Amygdala (tissue), 56 donors: ENCODE results near the gene POLDIP2.

Experiments used
- DNase-seq, 56 donors: peaks; one replicate each; lab custom pipeline; 2025; lab: John Stamatoyannopoulos, UW

Gene POLDIP2

GRCh38 chr17:28357061-28357900, at the start of gene POLDIP2:
Gene POLDIP2 (minus strand): TSS chr17:28357527. CDS start chr17:28357448, 79 bp downstream.
- peak; percentile 73 to 99 (median 93) for DNase-seq

GRCh38 chr17:28406473-28406814, 49.1 kb upstream of the POLDIP2 start:
- DNase-seq, result no peak

GRCh38 chr17:28405632-28406472, 48.5 kb upstream of the POLDIP2 start, which contains the start of gene SLC46A1:
Gene SLC46A1 (minus strand): TSS chr17:28406212. CDS start chr17:28406114, 98 bp downstream.
- peak in 36 of 56 donors; percentile 28 to 72 (median 54) for DNase-seq

- DNase-seq, result peak in 12 of 56 donors; percentile 19 to 56 (median 33)
Observed at GRCh38 chr17:28404812-28405570, 47.7 kb upstream of the POLDIP2 start.

GRCh38 chr17:28404461-28404811, 47.1 kb upstream of the POLDIP2 start:
- DNase-seq, result no peak

GRCh38 chr17:28404007-28404406, 46.7 kb upstream of the POLDIP2 start:
- no peak for DNase-seq

GRCh38 chr17:28402844-28403243, 45.5 kb upstream of the POLDIP2 start:
- no peak for DNase-seq

- no peak for DNase-seq
Observed at GRCh38 chr17:28402224-28402630, 44.9 kb upstream of the POLDIP2 start.

GRCh38 chr17:28399808-28400207, 42.5 kb upstream of the POLDIP2 start:
- DNase-seq, result no peak

- no peak for DNase-seq
Observed at GRCh38 chr17:28398280-28398981, 41.1 kb upstream of the POLDIP2 start.

GRCh38 chr17:28397687-28398279, 40.5 kb upstream of the POLDIP2 start:
- no peak for DNase-seq

- DNase-seq, result no peak
Observed at GRCh38 chr17:28397275-28397674, 39.9 kb upstream of the POLDIP2 start.

GRCh38 chr17:28396635-28397239, 39.4 kb upstream of the POLDIP2 start:
- DNase-seq, result no peak

- DNase-seq, result no peak
Observed at GRCh38 chr17:28395968-28396367, 38.6 kb upstream of the POLDIP2 start.

GRCh38 chr17:28395426-28395825, 38.1 kb upstream of the POLDIP2 start:
- no peak for DNase-seq

GRCh38 chr17:28394337-28395116, 37.2 kb upstream of the POLDIP2 start:
- DNase-seq, result no peak

GRCh38 chr17:28392491-28392890, 35.2 kb upstream of the POLDIP2 start:
- DNase-seq, result no peak

- no peak for DNase-seq
Observed at GRCh38 chr17:28391401-28391800, 34.1 kb upstream of the POLDIP2 start.

- DNase-seq, result no peak
Observed at GRCh38 chr17:28390984-28391383, 33.7 kb upstream of the POLDIP2 start.
